GM12873 (cell line): ENCODE data around the gene HSFY1.
"Not testable (repeated sequence)": the region's sequence is repeated elsewhere in the genome, so short reads cannot be mapped to it uniquely, and the experiment has no call there.

Experiments
- TF ChIP-seq, protein P1 (sequence below): IDR thresholded peaks from 2 replicates; pipeline ENCODE4 v1.5.1; 2012; ENCODE audit warnings: low read depth, mild to moderate bottlenecking, moderate library complexity, low read length, control low read depth; ENCODE audit not compliant: insufficient read depth; ENCODE audit errors: missing control alignments

HSFY1 gene, protein sequence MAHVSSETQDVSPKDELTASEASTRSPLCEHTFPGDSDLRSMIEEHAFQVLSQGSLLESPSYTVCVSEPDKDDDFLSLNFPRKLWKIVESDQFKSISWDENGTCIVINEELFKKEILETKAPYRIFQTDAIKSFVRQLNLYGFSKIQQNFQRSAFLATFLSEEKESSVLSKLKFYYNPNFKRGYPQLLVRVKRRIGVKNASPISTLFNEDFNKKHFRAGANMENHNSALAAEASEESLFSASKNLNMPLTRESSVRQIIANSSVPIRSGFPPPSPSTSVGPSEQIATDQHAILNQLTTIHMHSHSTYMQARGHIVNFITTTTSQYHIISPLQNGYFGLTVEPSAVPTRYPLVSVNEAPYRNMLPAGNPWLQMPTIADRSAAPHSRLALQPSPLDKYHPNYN

GRCh38 chrY:18546420-18546819, at the start of gene HSFY1:
Gene HSFY1 (plus strand): TSS chrY:18546720. CDS start chrY:18546788, 68 bp downstream.
- TF ChIP-seq, protein P1, sequence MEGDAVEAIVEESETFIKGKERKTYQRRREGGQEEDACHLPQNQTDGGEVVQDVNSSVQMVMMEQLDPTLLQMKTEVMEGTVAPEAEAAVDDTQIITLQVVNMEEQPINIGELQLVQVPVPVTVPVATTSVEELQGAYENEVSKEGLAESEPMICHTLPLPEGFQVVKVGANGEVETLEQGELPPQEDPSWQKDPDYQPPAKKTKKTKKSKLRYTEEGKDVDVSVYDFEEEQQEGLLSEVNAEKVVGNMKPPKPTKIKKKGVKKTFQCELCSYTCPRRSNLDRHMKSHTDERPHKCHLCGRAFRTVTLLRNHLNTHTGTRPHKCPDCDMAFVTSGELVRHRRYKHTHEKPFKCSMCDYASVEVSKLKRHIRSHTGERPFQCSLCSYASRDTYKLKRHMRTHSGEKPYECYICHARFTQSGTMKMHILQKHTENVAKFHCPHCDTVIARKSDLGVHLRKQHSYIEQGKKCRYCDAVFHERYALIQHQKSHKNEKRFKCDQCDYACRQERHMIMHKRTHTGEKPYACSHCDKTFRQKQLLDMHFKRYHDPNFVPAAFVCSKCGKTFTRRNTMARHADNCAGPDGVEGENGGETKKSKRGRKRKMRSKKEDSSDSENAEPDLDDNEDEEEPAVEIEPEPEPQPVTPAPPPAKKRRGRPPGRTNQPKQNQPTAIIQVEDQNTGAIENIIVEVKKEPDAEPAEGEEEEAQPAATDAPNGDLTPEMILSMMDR, result not testable (repeated sequence)
